ENCODE results near the gene IL1RAPL1.

IL1RAPL1 gene

DNA sequence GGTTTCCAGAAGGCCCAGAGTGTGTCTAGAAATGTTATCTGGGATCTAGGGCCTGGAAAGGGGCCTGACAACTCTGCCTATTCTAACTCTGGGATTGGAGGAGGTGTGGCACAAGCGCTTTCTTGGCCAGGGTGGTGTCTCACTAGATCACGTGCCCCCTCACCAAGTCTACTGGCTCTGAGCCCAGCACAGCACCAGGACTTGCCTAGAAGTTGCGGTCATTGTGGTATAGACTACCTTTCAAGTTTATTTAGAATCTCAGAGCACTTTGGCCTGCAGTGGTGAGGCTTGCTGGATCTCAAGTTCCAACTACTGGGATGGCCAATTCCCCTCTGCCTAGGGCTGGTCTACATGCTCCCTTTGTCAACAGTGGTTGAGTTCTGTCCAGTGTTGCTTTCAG lies 1404.8 kb downstream of the IL1RAPL1 start:
- no peaks in the 10 kb centered on the region for H3K4me1 ChIP-seq (ENCODE audit: insufficient read depth, low read length, poor library complexity, severe bottlenecking)
- no peaks in the 10 kb centered on the region for H3K9me2 ChIP-seq (replicated peaks; ENCODE audit: low read depth, low read length)
- H3K4me3 ChIP-seq (ENCODE audit: low read length, poor library complexity, severe bottlenecking) = no peak overlapping the region
- H3K27me3 ChIP-seq (ENCODE audit: insufficient read depth, low read length, poor library complexity, severe bottlenecking) = no peaks in the 10 kb centered on the region
- no peak overlapping the region for H3K4me2 ChIP-seq (ENCODE audit: low read depth, low read length, poor library complexity, severe bottlenecking)
- H3K79me2 ChIP-seq (ENCODE audit: insufficient read depth, low read length) = no peaks in the 10 kb centered on the region
- H3F3A ChIP-seq (ENCODE audit: low read depth) = no peaks in the 10 kb centered on the region
- H4K20me1 ChIP-seq (ENCODE audit: insufficient read depth, low read length, poor library complexity, severe bottlenecking) = no peaks in the 10 kb centered on the region
- H2AFZ ChIP-seq (ENCODE audit: low read length) = no peak overlapping the region
- H3K9me3 ChIP-seq (ENCODE audit: insufficient read depth, low read depth, low read length) = no peaks in the 10 kb centered on the region
- no peak overlapping the region for H3K9ac ChIP-seq (ENCODE audit: low read depth, low read length, poor library complexity, severe bottlenecking)
- TF ChIP-seq, protein P1, sequence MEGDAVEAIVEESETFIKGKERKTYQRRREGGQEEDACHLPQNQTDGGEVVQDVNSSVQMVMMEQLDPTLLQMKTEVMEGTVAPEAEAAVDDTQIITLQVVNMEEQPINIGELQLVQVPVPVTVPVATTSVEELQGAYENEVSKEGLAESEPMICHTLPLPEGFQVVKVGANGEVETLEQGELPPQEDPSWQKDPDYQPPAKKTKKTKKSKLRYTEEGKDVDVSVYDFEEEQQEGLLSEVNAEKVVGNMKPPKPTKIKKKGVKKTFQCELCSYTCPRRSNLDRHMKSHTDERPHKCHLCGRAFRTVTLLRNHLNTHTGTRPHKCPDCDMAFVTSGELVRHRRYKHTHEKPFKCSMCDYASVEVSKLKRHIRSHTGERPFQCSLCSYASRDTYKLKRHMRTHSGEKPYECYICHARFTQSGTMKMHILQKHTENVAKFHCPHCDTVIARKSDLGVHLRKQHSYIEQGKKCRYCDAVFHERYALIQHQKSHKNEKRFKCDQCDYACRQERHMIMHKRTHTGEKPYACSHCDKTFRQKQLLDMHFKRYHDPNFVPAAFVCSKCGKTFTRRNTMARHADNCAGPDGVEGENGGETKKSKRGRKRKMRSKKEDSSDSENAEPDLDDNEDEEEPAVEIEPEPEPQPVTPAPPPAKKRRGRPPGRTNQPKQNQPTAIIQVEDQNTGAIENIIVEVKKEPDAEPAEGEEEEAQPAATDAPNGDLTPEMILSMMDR (conservative IDR thresholded peaks at IDR 0.05; ENCODE audit: low read length) = no peak
- TF ChIP-seq EZH2phosphoT487 (IDR thresholded peaks at IDR 0.05; ENCODE audit: borderline replicate concordance) = no peak
- no peaks in the 10 kb centered on the region for H3K36me3 ChIP-seq (ENCODE audit: insufficient read depth, low read length)

DNA sequence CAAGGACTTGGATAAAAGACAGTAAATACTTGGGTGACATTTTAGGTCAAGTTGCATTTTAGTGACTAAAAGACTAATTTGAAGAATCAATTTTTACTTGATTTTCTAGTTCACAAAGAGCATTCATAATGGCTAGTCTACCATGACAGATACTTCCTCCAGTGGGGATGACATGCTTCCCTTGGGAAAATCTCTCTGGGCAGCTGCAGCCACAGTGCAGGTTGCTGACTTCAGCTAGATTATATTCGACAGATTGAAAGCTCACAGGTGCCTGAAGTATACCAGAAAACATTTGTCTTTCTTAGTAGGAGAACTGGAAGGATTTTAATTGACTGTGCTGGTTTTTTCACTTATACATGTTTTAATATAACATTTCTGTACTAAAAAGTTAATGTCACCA lies 1418.6 kb downstream of the IL1RAPL1 start:
- no peaks in the 10 kb centered on the region for H4K20me1 ChIP-seq (ENCODE audit: insufficient read depth, low read length, poor library complexity, severe bottlenecking)
- H3K9ac ChIP-seq (ENCODE audit: low read depth, low read length, poor library complexity, severe bottlenecking) = no peak overlapping the region
- TF ChIP-seq EZH2phosphoT487 (IDR thresholded peaks at IDR 0.05; ENCODE audit: borderline replicate concordance) = no peak
- TF ChIP-seq, protein P1 (conservative IDR thresholded peaks at IDR 0.05; ENCODE audit: low read length) = no peak
- H3K36me3 ChIP-seq (ENCODE audit: insufficient read depth, low read length) = no peaks in the 10 kb centered on the region
- no peak overlapping the region for H3K4me3 ChIP-seq (ENCODE audit: low read length, poor library complexity, severe bottlenecking)
- H3K4me2 ChIP-seq (ENCODE audit: low read depth, low read length, poor library complexity, severe bottlenecking) = no peak overlapping the region
- H3K9me2 ChIP-seq (replicated peaks; ENCODE audit: low read depth, low read length) = no peaks in the 10 kb centered on the region
- no peaks in the 10 kb centered on the region for H3F3A ChIP-seq (ENCODE audit: low read depth)
- H3K27me3 ChIP-seq (ENCODE audit: insufficient read depth, low read length, poor library complexity, severe bottlenecking) = no peaks in the 10 kb centered on the region
- H2AFZ ChIP-seq (ENCODE audit: low read length) = no peak overlapping the region
- no peaks in the 10 kb centered on the region for H3K4me1 ChIP-seq (ENCODE audit: insufficient read depth, low read length, poor library complexity, severe bottlenecking)
- no peaks in the 10 kb centered on the region for H3K9me3 ChIP-seq (ENCODE audit: insufficient read depth, low read depth, low read length)
- no peaks in the 10 kb centered on the region for H3K79me2 ChIP-seq (ENCODE audit: insufficient read depth, low read length)
